MM.1S (cell line): ENCODE measurements around the gene ERGIC2.

Experiments
- DNase-seq: peaks from one replicate; pipeline ENCODE4 v3.0.0-alpha.2; 2015
- H2AFZ ChIP-seq: fragments of 300-600 bp; sonication (generic); 2 replicates; pipeline ENCODE4 v1.6.0; 2016; ENCODE audit warnings: antibody characterized with exemption, low read length
- H3F3A ChIP-seq: fragments of 300-600 bp; sonication (generic); 2 replicates; pipeline ENCODE4 v1.6.1; 2016; ENCODE audit warnings: mild to moderate bottlenecking, antibody characterized with exemption, low read length, moderate library complexity, mixed read lengths; ENCODE audit not compliant: insufficient read depth
- H3K27ac ChIP-seq: fragments of 300-600 bp; sonication (generic); 2 replicates; pipeline ENCODE4 v1.5.1; 2016; ENCODE audit warnings: mild to moderate bottlenecking, low read length
- H3K27me3 ChIP-seq: fragments of 300-600 bp; sonication (generic); replicated peaks from 2 replicates; pipeline ENCODE4 v1.6.0; 2016; ENCODE audit warnings: low read length; ENCODE audit not compliant: insufficient read depth
- H3K36me3 ChIP-seq: fragments of 300-600 bp; sonication (generic); replicated peaks from 2 replicates; pipeline ENCODE4 v1.6.1; 2016; ENCODE audit warnings: mild to moderate bottlenecking, low read length, mixed read lengths; ENCODE audit not compliant: insufficient read depth
- H3K4me1 ChIP-seq: fragments of 300-600 bp; sonication (generic); 2 replicates; pipeline ENCODE4 v1.6.1; 2016; ENCODE audit warnings: low read length, mixed read lengths
- H3K4me2 ChIP-seq: fragments of 300-600 bp; sonication (generic); 2 replicates; pipeline ENCODE4 v1.6.0; 2016; ENCODE audit warnings: low read depth, low read length
- H3K4me3 ChIP-seq: fragments of 300-600 bp; sonication (generic); 2 replicates; pipeline ENCODE4 v1.5.1; 2016; ENCODE audit warnings: low read length, mixed read lengths
- H3K79me2 ChIP-seq: fragments of 300-600 bp; sonication (generic); 2 replicates; pipeline ENCODE4 v1.6.1; 2016; ENCODE audit warnings: mixed run types, low read length, mixed read lengths
- H3K9ac ChIP-seq: fragments of 300-600 bp; sonication (generic); 2 replicates; pipeline ENCODE4 v1.6.1; 2016; ENCODE audit warnings: low read length, mixed read lengths
- H3K9me2 ChIP-seq: fragments of 300-600 bp; sonication (generic); replicated peaks from 2 replicates; pipeline ENCODE4 v1.6.1; 2016; ENCODE audit warnings: mild to moderate bottlenecking, low read length, mixed read lengths; ENCODE audit not compliant: insufficient read depth
- H3K9me3 ChIP-seq: fragments of 300-600 bp; sonication (generic); replicated peaks from 2 replicates; pipeline ENCODE4 v1.6.1; 2016; ENCODE audit warnings: mild to moderate bottlenecking, low read length, mixed read lengths; ENCODE audit not compliant: insufficient read depth
- H4K20me1 ChIP-seq: fragments of 300-600 bp; sonication (generic); 2 replicates; pipeline ENCODE4 v1.6.1; 2016; ENCODE audit warnings: mild to moderate bottlenecking, low read length, moderate library complexity, mixed read lengths; ENCODE audit not compliant: insufficient read depth
- CTCF ChIP-seq: fragments of 300-600 bp; sonication (generic); IDR thresholded peaks from 2 replicates; pipeline ENCODE4 v1.5.1; 2016; ENCODE audit warnings: antibody characterized with exemption, low read length, mixed read lengths
- EZH2 ChIP-seq: fragments of 300-600 bp; sonication (generic); optimal IDR thresholded peaks from 2 replicates; pipeline ENCODE3; 2017; ENCODE audit warnings: low read depth, mild to moderate bottlenecking, antibody characterized with exemption, low read length, mixed read lengths
- EZH2phosphoT487 ChIP-seq: fragments of 300-600 bp; sonication (generic); IDR thresholded peaks from 2 replicates; pipeline ENCODE4 v1.6.1; 2018; ENCODE audit warnings: antibody characterized with exemption, low read length

The ERGIC2 gene

GRCh38 chr12:29334937-29335336 is 46.0 kb downstream of the ERGIC2 start:
- no peak for DNase-seq
- Histone ChIP-seq H3K27me3 (no peaks in the 10 kb centered on the region), H3K9me2 (no peaks in the 10 kb centered on the region), H3K79me2 (no peaks in the 10 kb centered on the region), H3K27ac (no peak overlapping the region), H3K36me3 (no peaks in the 10 kb centered on the region; the same call in 1 of the 2 replicates), H3K4me2 (no peak overlapping the region), H3F3A (no peaks in the 10 kb centered on the region), H4K20me1 (no peaks in the 10 kb centered on the region), H3K9ac (no peak overlapping the region), H2AFZ (no peak overlapping the region), H3K9me3 (no peaks in the 10 kb centered on the region), H3K4me1 (no peaks in the 10 kb centered on the region), H3K4me3 (no peak overlapping the region)
- TF ChIP-seq EZH2 (no peak), EZH2phosphoT487 (no peak), CTCF (no peak)

GRCh38 chr12:29333178-29333577 is 47.8 kb downstream of the ERGIC2 start:
- Histone ChIP-seq H3K9ac (no peak overlapping the region), H3K9me2 (no peaks in the 10 kb centered on the region), H3K79me2 (no peaks in the 10 kb centered on the region), H4K20me1 (no peaks in the 10 kb centered on the region), H3F3A (no peaks in the 10 kb centered on the region), H3K4me1 (no peaks in the 10 kb centered on the region), H3K36me3 (no peaks in the 10 kb centered on the region), H3K27ac (no peak overlapping the region), H3K27me3 (no peaks in the 10 kb centered on the region), H3K4me2 (no peak overlapping the region), H2AFZ (no peak overlapping the region), H3K9me3 (no peaks in the 10 kb centered on the region), H3K4me3 (no peak overlapping the region)
- TF ChIP-seq EZH2, result no peak
- no peak for DNase-seq

- Histone ChIP-seq H3K9me2 (no peaks in the 10 kb centered on the region), H3K4me2 (no peak overlapping the region), H3K9me3 (no peaks in the 10 kb centered on the region), H3K27me3 (no peaks in the 10 kb centered on the region), H2AFZ (no peak overlapping the region), H3K79me2 (no peaks in the 10 kb centered on the region), H3K36me3 (no peaks in the 10 kb centered on the region), H3K27ac (no peak overlapping the region), H4K20me1 (no peaks in the 10 kb centered on the region), H3F3A (no peaks in the 10 kb centered on the region), H3K4me3 (no peak overlapping the region), H3K4me1 (no peaks in the 10 kb centered on the region), H3K9ac (no peak overlapping the region)
- no peak for DNase-seq
- TF ChIP-seq EZH2 (no peak), CTCF (no peak), EZH2phosphoT487 (no peak)
These were observed 51.6 kb downstream of the ERGIC2 start for GRCh38 chr12:29329411-29329810.

GRCh38 chr12:29322157-29322556 is 58.8 kb downstream of the ERGIC2 start:
- no peaks in the 10 kb centered on the region for H3K36me3 ChIP-seq
- no peak overlapping the region for H3K4me2 ChIP-seq
- no peaks in the 10 kb centered on the region for H3F3A ChIP-seq
- H3K4me3 ChIP-seq, result no peak overlapping the region
- H3K27me3 ChIP-seq, result no peaks in the 10 kb centered on the region
- no peak overlapping the region for H3K9ac ChIP-seq
- H2AFZ ChIP-seq, result no peak overlapping the region
- no peaks in the 10 kb centered on the region for H3K9me3 ChIP-seq
- DNase-seq, result no peak
- no peaks in the 10 kb centered on the region for H3K4me1 ChIP-seq
- no peaks in the 10 kb centered on the region for H4K20me1 ChIP-seq
- TF ChIP-seq CTCF, result no peak
- H3K9me2 ChIP-seq, result no peaks in the 10 kb centered on the region
- H3K27ac ChIP-seq, result no peak overlapping the region
- H3K79me2 ChIP-seq, result no peaks in the 10 kb centered on the region
